ENCODE results near the gene CD79B.

DNA sequence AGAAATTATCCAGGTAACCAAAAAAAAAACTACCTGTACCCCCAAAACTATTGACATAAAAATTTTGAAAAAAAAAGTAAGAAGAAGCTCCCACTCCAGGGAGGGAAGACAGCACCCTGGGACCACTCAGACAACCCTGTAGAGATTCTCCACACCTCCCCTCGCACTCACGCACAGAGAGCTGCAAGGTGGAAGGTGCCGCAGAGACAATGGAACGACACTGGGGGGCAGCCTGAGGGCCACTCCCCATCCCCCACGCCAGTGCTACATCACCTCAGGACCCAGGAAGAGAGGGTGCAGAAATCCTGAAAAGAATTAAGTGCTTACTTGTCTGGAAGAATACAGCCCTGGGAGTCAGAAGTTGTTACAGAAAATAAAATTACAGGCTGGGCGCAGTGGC, 5.2 kb upstream of the CD79B start:
- TF ChIP-seq CTCF (IDR thresholded peaks at IDR 0.05 in 2 of 3, conservative IDR thresholded peaks at IDR 0.05 in 1 of 3; ENCODE audit: borderline replicate concordance in 1 of 3, insufficient read depth in 1 of 3, low read depth in 2 of 3, low read length in 2 of 3) (peak in 2 of 3 experiments; percentile 18 to 19; a peak in 2 of 6 replicates), EZH2phosphoT487 (IDR thresholded peaks at IDR 0.05; ENCODE audit: borderline replicate concordance) (no peak), ZNF274 (IDR thresholded peaks at IDR 0.05; ENCODE audit: low read depth, low read length) (no peak), POLR2A (IDR thresholded peaks at IDR 0.05; ENCODE audit: borderline replicate concordance, extremely low read depth, insufficient read depth, insufficient read length) (no peak), POLR2AphosphoS5 (IDR thresholded peaks at IDR 0.05; ENCODE audit: low read depth, low read length) (no peak), REST (IDR thresholded peaks at IDR 0.05; ENCODE audit: low read depth) (no peak), EZH2 (IDR thresholded peaks at IDR 0.05) (no peak)

Measured in HCT116 (cell line).